Activated naive CD8-positive, alpha-beta T cell treated with anti-CD3 and anti-CD28 coated beads, Interleukin-2, amount 10 ng/mL, durations not matched to agents 7 days and 5 days (primary cell): ENCODE data around the gene SIRPA. TPM values are rescaled to one million over a fixed set of nuclear protein-coding genes. Genes with fewer than 3 reads are reported as not detected.

Experiments used
- ATAC-seq: fragments of 150-1000 bp; cut with Tn5 transposase; one replicate; pipeline ENCODE4 v1.10.0; 2021; ENCODE audit warnings: low read depth, moderate library complexity
- POLR2A ChIA-PET: fragments of 350-600 bp; sonication (Branson Sonifier 250); formaldehyde crosslinking; loops from one replicate; lab custom pipeline; 2021; ENCODE audit warnings: antibody characterized with exemption; lab: Charles Lee
- DNase-seq: peaks from one replicate; pipeline ENCODE4 v3.0.0; 2021
- H3K27ac Mint-ChIP-seq: one replicate; pipeline ENCODE4 v1.8.0; 2022; ENCODE audit warnings: mild to moderate bottlenecking, mixed read lengths
- H3K27me3 Mint-ChIP-seq: one replicate; pipeline ENCODE4 v1.8.0; 2022; ENCODE audit warnings: mild to moderate bottlenecking, moderate library complexity, mixed read lengths
- H3K36me3 Mint-ChIP-seq: one replicate; pipeline ENCODE4 v1.8.0; 2021; ENCODE audit warnings: mild to moderate bottlenecking, mixed read lengths
- H3K4me1 Mint-ChIP-seq: one replicate; pipeline ENCODE4 v1.8.0; 2021; ENCODE audit warnings: mixed read lengths
- H3K4me3 Mint-ChIP-seq: one replicate; pipeline ENCODE4 v1.8.0; 2022; ENCODE audit warnings: mild to moderate bottlenecking, moderate library complexity, mixed read lengths
- H3K9me3 Mint-ChIP-seq: one replicate; pipeline ENCODE4 v1.8.0; 2021; ENCODE audit warnings: mixed read lengths
- total RNA-seq, 2 experiments: library from RNA; stranded (reverse); gene quantifications; one replicate each; pipeline ENCODE4 v1.2.3, GENCODE V29; 2021

SIRPA gene
- 1 to 10 TPM; 1.5 to 1.6 TPM for total RNA-seq

GRCh38 chr20:1894951-1895673 is at the start of gene SIRPA:
TSS of gene SIRPA (plus strand) at chr20:1895407. CDS start at chr20:1895448, 41 bp downstream.
- H3K27me3 Mint-ChIP-seq = peaks cover 56% of the 10 kb centered on the region
- H3K4me1 Mint-ChIP-seq = peaks cover 2% of the 10 kb centered on the region
- peak; percentile 17 for ATAC-seq
- no peaks in the 10 kb centered on the region for H3K36me3 Mint-ChIP-seq
- POLR2A ChIA-PET = no interaction called here
- peak within 1 kb of the TSS; percentile 66 for H3K4me3 Mint-ChIP-seq
- no peak for DNase-seq
- no peak within 1 kb of the TSS for H3K27ac Mint-ChIP-seq
- no peaks in the 10 kb centered on the region for H3K9me3 Mint-ChIP-seq

- DNase-seq (no peak), ATAC-seq (no peak)
- H3K27ac Mint-ChIP-seq = no peak overlapping the region
- H3K9me3 Mint-ChIP-seq = peaks cover 2% of the 10 kb centered on the region
- peaks cover 14% of the 10 kb centered on the region for H3K4me1 Mint-ChIP-seq
- H3K4me3 Mint-ChIP-seq = no peak overlapping the region
- POLR2A ChIA-PET = no interaction called here
- no peaks in the 10 kb centered on the region for H3K36me3 Mint-ChIP-seq
- peaks cover 2% of the 10 kb centered on the region for H3K27me3 Mint-ChIP-seq
These were observed 49.5 kb upstream of the SIRPA start for GRCh38 chr20:1845701-1846100.

- H3K4me1 Mint-ChIP-seq = peaks cover 20% of the 10 kb centered on the region
- H3K36me3 Mint-ChIP-seq = no peaks in the 10 kb centered on the region
- POLR2A ChIA-PET = no interaction called here
- H3K4me3 Mint-ChIP-seq = no peak overlapping the region
- H3K9me3 Mint-ChIP-seq = peaks cover 2% of the 10 kb centered on the region
- H3K27me3 Mint-ChIP-seq = peaks cover 2% of the 10 kb centered on the region
- no peak for DNase-seq
- no peak for ATAC-seq
- H3K27ac Mint-ChIP-seq = no peak overlapping the region
These were observed 48.9 kb upstream of the SIRPA start for GRCh38 chr20:1846341-1846740.

- DNase-seq (no peak), ATAC-seq (no peak)
- Mint-ChIP-seq H3K9me3 (peaks cover 2% of the 10 kb centered on the region), H3K27ac (no peak overlapping the region), H3K4me1 (peaks cover 20% of the 10 kb centered on the region), H3K4me3 (no peak overlapping the region), H3K36me3 (no peaks in the 10 kb centered on the region), H3K27me3 (peaks cover 2% of the 10 kb centered on the region)
- POLR2A ChIA-PET = interaction anchor here (0.7 kb wide), 1 partner anchor 70 kb away, joined by 3 read pairs; no protein-coding TSS in a partner anchor
These were observed 48.3 kb upstream of the SIRPA start for GRCh38 chr20:1846876-1847275.

GRCh38 chr20:1847780-1848179 is 47.4 kb upstream of the SIRPA start:
- no peak overlapping the region for H3K27ac Mint-ChIP-seq
- H3K4me1 Mint-ChIP-seq = peaks cover 20% of the 10 kb centered on the region
- no peaks in the 10 kb centered on the region for H3K36me3 Mint-ChIP-seq
- POLR2A ChIA-PET = no interaction called here
- peaks cover 2% of the 10 kb centered on the region for H3K9me3 Mint-ChIP-seq
- no peak for DNase-seq
- H3K27me3 Mint-ChIP-seq = peaks cover 2% of the 10 kb centered on the region
- no peak for ATAC-seq
- H3K4me3 Mint-ChIP-seq = no peak overlapping the region

- Mint-ChIP-seq H3K9me3 (peaks cover 2% of the 10 kb centered on the region), H3K27me3 (peaks cover 2% of the 10 kb centered on the region)
These were observed 46.8 kb upstream of the SIRPA start for GRCh38 chr20:1848373-1848772.

GRCh38 chr20:1851396-1851795 is 43.8 kb upstream of the SIRPA start:
- H3K27me3 Mint-ChIP-seq = peaks cover 5% of the 10 kb centered on the region
- H3K4me3 Mint-ChIP-seq = no peak overlapping the region
- POLR2A ChIA-PET = interaction anchor here (0.7 kb wide), 2 partner anchors 16 to 49 kb away, joined by 3 to 4 read pairs; no protein-coding TSS in a partner anchor
- ATAC-seq = no peak
- peak overlapping the region; percentile 81 for H3K27ac Mint-ChIP-seq
- DNase-seq = no peak
- H3K9me3 Mint-ChIP-seq = peaks cover 2% of the 10 kb centered on the region
- H3K4me1 Mint-ChIP-seq = peaks cover 14% of the 10 kb centered on the region
- no peaks in the 10 kb centered on the region for H3K36me3 Mint-ChIP-seq

More at GRCh38 chr20:1848373-1848772, 46.8 kb upstream of the SIRPA start:
- Mint-ChIP-seq H3K27ac (no peak overlapping the region), H3K4me3 (no peak overlapping the region), H3K36me3 (no peaks in the 10 kb centered on the region), H3K4me1 (peaks cover 20% of the 10 kb centered on the region)
- DNase-seq (no peak), ATAC-seq (no peak)
- POLR2A ChIA-PET = interaction anchor here (0.5 kb wide), 1 partner anchor 21 kb away, joined by 3 read pairs; no protein-coding TSS in a partner anchor

GRCh38 chr20:1853473-1853872 is 41.7 kb upstream of the SIRPA start:
- POLR2A ChIA-PET = no interaction called here
- peaks cover 5% of the 10 kb centered on the region for H3K27me3 Mint-ChIP-seq
- H3K9me3 Mint-ChIP-seq = no peaks in the 10 kb centered on the region
- H3K27ac Mint-ChIP-seq = no peak overlapping the region
- no peak overlapping the region for H3K4me3 Mint-ChIP-seq
- H3K36me3 Mint-ChIP-seq = no peaks in the 10 kb centered on the region
- peaks cover 14% of the 10 kb centered on the region for H3K4me1 Mint-ChIP-seq
- ATAC-seq (no peak), DNase-seq (no peak)

- Mint-ChIP-seq H3K4me1 (peaks cover 13% of the 10 kb centered on the region), H3K4me3 (no peak overlapping the region), H3K36me3 (no peaks in the 10 kb centered on the region), H3K27me3 (peaks cover 4% of the 10 kb centered on the region), H3K27ac (no peak overlapping the region), H3K9me3 (no peaks in the 10 kb centered on the region)
- DNase-seq (no peak), ATAC-seq (no peak)
- POLR2A ChIA-PET = no interaction called here
These were observed 41.0 kb upstream of the SIRPA start for GRCh38 chr20:1854246-1854645.

GRCh38 chr20:1855109-1855508 is 40.1 kb upstream of the SIRPA start:
- Mint-ChIP-seq H3K4me3 (no peak overlapping the region), H3K36me3 (no peaks in the 10 kb centered on the region), H3K9me3 (no peaks in the 10 kb centered on the region), H3K27me3 (peaks cover 3% of the 10 kb centered on the region), H3K4me1 (peaks cover 11% of the 10 kb centered on the region), H3K27ac (no peak overlapping the region)
- no peak for ATAC-seq
- POLR2A ChIA-PET = no interaction called here
- DNase-seq = no peak

- no peaks in the 10 kb centered on the region for H3K9me3 Mint-ChIP-seq
These were observed 39.5 kb upstream of the SIRPA start for GRCh38 chr20:1855690-1856089.

GRCh38 chr20:1856424-1856823 is 38.8 kb upstream of the SIRPA start:
- no peak for ATAC-seq
- Mint-ChIP-seq H3K27ac (no peak overlapping the region), H3K9me3 (no peaks in the 10 kb centered on the region), H3K4me1 (no peaks in the 10 kb centered on the region), H3K27me3 (peaks cover 5% of the 10 kb centered on the region), H3K4me3 (no peak overlapping the region), H3K36me3 (no peaks in the 10 kb centered on the region)
- POLR2A ChIA-PET = no interaction called here
- DNase-seq = no peak

More at GRCh38 chr20:1855690-1856089, 39.5 kb upstream of the SIRPA start:
- ATAC-seq = no peak
- POLR2A ChIA-PET = no interaction called here
- Mint-ChIP-seq H3K27me3 (peaks cover 3% of the 10 kb centered on the region), H3K4me1 (peaks cover 6% of the 10 kb centered on the region), H3K27ac (no peak overlapping the region), H3K4me3 (no peak overlapping the region), H3K36me3 (no peaks in the 10 kb centered on the region)
- DNase-seq = no peak

GRCh38 chr20:1857466-1857865 is 37.7 kb upstream of the SIRPA start:
- Mint-ChIP-seq H3K36me3 (no peaks in the 10 kb centered on the region), H3K4me3 (no peak overlapping the region), H3K9me3 (no peaks in the 10 kb centered on the region), H3K27me3 (peaks cover 8% of the 10 kb centered on the region), H3K4me1 (no peaks in the 10 kb centered on the region), H3K27ac (no peak overlapping the region)
- DNase-seq (no peak), ATAC-seq (no peak)
- POLR2A ChIA-PET = no interaction called here

- Mint-ChIP-seq H3K4me1 (no peaks in the 10 kb centered on the region), H3K27me3 (peaks cover 11% of the 10 kb centered on the region), H3K36me3 (no peaks in the 10 kb centered on the region), H3K27ac (no peak overlapping the region), H3K9me3 (no peaks in the 10 kb centered on the region), H3K4me3 (no peak overlapping the region)
- POLR2A ChIA-PET = no interaction called here
- ATAC-seq (no peak), DNase-seq (no peak)
These were observed 36.3 kb upstream of the SIRPA start for GRCh38 chr20:1858871-1859270.
